ENCODE measurements around the gene SCYGR1.
"Not testable (repeated sequence)": the region's sequence is repeated elsewhere in the genome, so short reads cannot be mapped to it uniquely, and the experiment has no call there.

The SCYGR1 gene, protein sequence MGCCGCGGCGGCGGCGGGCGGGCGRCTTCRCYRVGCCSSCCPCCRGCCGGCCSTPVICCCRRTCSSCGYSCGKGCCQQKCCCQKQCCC

DNA sequence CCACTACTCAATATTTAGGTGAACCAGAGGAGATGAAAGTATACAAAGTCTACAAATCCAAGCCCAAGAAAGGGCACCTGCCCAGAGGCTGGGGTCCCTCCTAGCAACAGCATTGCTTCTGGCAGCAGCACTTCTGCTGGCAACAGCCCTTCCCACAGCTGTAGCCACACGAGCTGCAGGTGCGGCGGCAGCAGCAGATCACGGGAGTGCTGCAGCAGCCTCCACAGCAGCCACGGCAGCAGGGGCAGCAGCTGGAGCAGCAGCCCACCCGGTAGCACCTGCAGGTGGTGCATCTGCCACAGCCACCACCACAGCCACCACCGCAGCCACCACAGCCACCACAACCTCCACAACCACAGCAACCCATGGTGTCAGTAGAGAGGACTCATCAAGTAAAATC is at the start of gene SCYGR1:
SCYGR1 (minus strand) TSS at position 367 of the 400 bp plus-strand sequence; CDS start at position 367, 0 bp downstream.
- FAIRE-seq; DNase-seq (ENCODE audit: insufficient read length, low spot score): not testable (repeated sequence)

DNA sequence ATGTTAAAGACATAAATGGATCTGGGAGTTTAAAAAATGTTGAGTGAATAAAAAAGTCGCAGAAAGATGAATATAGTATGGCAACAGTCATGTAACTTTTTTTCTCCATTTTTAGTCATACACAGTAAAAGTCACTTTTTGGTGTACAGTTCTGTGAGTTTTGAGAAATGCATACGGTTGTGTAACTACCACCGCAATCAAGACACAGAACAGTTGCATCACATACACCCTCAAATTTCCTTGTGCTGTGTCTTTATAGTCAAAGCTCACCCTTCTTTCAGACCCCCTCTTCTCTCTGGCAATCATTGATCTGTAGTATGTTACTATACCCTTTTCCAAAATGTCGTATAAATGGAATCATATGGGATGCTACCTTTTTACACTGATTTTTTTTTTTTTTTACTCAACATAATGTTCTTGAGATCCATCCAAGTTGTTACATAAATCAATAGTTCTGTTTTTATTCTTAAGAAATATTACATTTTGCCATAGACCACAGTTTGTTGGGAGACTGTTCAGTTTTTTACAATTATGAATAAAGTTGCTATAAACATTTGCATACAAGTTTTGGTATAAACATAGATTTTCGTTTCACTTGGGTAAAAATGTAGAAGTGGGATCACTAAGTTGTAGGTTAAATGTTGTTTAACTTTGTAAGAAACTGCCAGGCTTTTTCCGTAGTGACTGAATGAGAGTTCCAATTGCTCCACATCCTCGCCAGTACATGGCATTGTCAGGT is 48.9 kb upstream of the SCYGR1 start:
- no peak for FAIRE-seq
- DNase-seq (ENCODE audit: insufficient read length, low spot score): no peak

DNA sequence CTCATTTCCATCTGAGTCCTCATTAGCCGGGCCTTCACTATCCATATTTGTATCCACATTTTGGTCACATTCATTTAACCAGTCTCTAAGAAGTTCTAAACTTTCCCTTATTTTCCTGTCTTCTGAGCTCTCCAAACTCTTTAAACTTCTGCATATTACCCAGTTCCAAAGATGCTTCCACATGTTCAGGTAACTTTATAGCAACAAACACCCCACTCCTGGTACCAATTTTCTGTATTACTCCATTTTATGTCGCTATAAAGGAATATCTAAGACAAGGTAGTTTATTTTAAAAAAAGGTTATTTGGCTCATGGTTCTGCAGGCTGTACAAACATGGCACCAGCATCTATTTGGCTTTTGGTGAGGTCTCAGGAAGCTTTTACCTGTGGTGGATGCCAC is 45.4 kb upstream of the SCYGR1 start:
- no peak for FAIRE-seq
- DNase-seq (ENCODE audit: insufficient read length, low spot score): no peak

DNA sequence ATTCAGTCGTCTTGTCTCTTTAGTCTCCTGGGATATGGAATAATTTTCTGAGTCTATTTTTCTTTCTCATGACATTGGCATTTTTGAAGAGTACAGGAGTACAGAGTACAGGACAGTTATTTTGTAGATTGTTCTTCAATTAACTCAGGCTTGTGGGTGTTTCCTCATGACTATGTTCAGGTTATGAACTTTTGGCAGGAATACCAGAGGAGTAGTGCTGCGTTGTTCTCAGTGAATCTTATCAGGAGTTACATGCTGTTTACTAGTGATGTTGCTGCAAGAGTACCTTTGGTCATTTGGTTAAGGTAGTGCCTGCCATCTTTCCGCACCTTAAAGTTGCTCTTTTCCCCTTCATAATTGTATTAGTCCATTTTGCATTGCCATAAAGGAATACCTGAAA is 42.9 kb upstream of the SCYGR1 start:
- no peak for FAIRE-seq
- no peak for DNase-seq (ENCODE audit: insufficient read length, low spot score)

DNA sequence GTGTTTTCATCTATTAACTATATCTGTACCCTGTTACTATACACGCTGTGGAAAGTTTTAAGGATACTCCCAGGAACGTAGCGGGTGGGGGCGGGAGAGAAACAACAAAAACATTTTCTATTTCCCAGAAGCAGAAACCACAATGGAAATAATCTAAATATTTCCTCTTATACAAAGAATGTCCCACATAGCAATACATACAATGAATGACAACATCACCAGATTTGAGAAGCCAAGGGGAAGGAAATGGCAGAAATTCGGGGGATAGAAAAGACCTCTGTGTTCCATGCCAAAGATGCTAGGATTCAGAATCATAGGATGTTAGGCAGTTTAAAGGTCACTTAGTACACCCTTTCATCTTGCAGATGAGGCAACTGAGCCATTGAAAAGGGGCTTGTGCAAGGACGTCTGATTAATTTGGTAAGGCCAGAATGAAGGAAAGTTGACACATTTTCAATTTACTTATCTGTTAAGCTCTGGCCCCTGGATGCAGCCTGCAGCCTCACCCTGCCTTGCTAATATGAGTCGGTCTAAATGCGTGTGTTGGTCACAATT is 41.1 kb upstream of the SCYGR1 start:
- DNase-seq (ENCODE audit: insufficient read length, low spot score) (no peak), FAIRE-seq (no peak)

DNA sequence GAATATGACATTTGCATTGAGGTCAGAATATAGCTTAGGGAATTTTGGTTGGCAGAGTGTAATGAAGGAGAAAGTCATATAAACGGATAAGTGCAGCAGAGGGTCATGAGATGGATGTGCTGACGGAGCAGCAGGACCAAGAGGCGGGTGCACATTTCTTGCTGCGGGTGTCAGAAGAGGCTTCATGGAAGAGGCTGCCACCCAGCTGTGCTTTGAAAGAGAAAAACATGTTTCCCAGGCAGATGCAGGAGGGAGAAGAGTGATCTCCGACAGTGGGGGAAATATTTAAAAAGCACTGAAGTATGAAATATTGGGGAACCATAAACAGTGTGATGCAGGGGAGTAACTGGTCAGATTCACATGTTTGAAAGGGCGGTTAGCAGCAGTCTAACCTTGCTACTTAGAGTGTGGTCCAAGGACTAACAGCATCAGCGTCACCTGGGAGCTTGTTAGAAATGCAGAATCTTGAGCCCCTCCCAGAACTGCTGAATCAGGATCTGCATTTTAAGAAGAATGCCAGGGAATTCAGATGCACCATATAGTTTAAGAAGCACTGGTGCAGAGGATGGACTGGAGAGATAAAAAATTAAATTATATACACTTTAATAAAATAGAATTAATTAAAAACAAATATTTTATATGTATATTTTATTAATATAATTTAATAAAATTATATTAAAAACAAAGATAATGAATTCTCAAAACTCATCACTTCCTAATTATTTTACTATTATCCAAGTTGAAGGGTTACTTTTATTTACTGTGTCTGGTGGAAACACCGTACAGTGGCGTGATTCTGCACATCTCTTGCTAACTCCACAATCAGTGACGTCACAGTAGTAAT is 36.1 kb upstream of the SCYGR1 start:
- DNase-seq (ENCODE audit: insufficient read length, low spot score): no peak
- FAIRE-seq: no peak

DNA sequence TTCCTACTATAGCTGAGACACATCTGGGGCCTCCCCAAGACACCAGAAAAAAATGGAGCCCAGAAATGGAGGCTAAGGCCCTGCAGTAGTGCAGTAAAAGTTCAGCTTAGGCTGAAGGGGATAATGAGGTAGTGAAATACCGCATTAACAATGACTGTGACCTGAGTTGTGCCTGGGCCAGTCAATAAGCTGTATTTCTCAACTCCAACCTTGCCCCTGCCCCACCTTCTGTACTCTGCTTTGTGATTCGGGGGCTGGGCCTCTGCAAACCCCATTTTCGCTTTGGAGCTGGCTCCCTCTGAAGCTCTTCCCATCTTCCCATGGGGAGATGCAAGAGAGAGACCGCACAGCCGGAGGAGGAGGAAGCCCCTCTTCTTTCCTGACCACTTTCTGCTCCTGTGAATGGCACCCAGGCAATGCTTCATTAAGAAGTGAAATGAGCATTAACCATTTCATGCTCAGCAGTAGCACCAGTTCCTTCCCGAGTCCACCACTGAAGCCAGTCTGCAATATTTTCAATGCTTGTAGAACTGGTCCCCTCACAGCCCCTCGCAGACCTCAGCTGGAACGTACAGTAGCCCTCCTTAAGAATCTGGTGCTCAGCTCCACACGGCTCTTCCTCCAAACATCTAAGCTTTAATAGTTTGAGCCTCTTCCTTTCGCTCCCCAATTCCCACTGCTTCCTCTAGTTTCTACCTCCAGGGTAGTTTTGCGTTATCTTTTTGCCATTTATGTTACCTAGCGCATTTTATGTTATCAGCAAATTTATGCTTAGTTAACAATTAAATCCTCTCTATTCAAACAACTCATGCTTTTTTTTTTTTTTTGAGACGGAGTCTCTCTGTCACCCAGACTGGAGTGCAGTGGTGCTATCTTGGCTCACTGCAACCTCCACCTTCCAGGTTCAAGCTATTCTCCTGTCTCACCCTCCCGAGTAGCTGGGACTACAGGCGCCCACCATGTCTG is 32.6 kb upstream of the SCYGR1 start:
- FAIRE-seq: no peak

DNA sequence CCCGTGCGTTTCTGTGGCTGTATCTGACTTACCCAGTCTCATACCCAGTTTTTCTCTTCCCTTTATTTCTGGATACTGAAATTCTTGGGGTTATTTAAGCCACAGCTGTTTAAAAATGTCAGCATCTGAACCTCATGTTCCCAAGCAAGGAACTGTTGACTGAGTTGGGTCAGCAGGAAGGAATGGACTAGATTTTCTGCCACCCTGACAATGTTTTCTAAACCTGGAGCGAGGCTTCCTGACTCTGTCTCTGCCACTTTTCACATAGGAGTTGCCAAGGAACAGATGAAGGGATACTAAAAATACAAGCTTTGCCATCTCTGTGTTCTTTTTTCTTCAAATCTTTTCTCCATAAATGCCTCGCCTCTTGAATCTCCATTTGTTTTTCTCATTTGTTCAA is 29.0 kb upstream of the SCYGR1 start:
- DNase-seq (ENCODE audit: insufficient read length, low spot score): no peak
- no peak for FAIRE-seq

More for the DNA sequence above, 32.6 kb upstream of the SCYGR1 start:
- DNase-seq (ENCODE audit: insufficient read length, low spot score): no peak

DNA sequence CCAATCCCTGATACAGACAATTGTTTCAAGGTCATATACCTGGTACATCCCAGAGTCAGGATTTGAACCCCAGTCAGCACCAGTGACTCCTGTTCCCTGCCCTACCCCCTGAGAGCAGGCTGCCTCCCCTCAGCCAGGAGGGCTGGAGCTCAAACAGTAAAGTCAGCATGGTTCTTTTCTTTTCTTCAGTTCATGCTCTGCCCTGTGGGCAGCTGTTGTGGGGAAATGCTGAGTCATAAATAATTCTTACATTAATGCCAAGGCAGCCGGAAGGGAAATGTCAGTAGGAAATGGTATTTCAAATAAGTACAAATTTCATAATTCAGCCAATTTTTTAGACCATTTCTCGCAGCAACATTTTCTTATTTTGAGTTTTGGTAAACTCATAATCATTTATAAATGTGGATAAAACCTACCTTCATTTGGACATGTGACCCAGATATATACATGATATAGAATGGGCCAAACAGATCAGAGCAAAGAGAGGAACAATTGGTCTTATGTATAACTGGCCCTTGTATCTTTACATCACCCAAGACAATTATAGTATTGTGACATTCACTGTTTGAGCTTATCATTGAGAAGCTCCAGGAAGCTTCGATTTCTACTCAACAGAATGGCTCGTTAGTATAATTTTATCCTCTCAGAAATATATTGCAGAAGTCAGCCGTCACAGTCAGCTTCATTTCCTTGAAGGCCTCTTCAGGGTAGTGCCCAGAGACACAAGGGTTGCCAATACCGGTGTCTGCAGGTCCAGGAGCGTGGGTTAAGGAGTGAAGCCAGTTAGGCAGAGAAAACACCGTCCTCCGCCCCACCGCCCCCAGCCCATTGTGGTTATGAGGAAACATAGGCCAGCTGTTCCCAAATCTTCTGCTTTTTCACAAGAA is 28.0 kb upstream of the SCYGR1 start:
- peak; percentile 73 for DNase-seq (ENCODE audit: insufficient read length, low spot score)
- FAIRE-seq: no peak

DNA sequence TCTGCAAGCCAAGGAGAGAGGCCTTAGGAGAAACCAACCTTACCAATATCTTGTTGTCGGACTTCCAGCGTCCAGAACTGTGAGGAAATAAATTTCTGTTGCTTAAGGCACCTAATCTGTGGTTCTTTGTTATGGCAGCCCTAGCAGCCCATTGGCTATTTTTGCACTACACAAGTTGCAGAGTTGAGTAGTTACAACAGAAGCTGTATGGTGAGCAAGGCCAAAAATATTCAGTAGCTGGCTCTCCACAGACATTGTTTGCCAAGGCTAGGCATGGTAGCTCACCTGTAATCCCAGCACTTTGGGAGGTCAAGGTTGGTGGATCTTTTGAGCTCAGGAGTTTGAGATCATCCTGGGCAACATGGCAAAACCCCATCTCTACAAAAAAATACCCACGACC is 27.1 kb upstream of the SCYGR1 start:
- DNase-seq (ENCODE audit: insufficient read length, low spot score) (no peak), FAIRE-seq (no peak)

DNA sequence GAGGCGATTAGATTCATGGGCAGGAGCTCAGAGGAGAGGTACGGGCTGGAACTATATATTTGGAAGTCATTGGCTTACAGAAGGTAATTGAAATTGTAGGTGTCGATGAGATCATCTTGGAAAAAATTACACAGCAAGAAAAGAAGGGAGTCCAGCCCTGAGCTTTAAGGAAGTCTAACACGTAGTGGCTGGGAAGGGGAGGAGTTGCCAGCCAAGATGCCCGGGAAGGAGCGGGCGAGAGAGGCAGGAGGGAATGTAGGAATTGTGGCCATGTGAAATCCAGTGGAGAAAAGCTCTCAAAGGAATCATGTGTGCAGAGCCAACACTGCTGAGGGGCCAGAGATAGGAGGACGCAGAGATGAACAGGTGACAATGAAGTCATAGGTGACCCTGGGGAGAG is 25.6 kb upstream of the SCYGR1 start:
- FAIRE-seq: no peak
- DNase-seq (ENCODE audit: insufficient read length, low spot score): no peak

DNA sequence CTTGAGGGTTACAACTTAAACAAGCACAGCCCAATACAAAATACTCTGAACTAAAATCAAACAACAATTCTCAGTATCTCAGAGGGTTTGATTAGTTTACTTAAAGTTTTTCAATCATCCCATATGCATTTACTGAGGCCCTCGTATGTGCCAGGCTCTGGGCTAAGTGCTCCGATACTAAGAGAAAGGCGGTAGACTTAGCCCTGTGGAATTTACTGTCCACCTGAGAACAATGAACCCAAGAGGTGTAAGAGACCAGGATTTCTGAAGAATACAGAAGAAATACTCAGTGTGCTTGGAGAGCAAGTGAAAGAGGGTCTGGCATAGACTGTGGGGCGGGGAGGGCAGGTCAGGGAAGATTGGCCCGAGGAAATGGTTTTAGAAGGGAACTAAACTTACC is 25.1 kb upstream of the SCYGR1 start:
- FAIRE-seq (no peak), DNase-seq (ENCODE audit: insufficient read length, low spot score) (no peak)

DNA sequence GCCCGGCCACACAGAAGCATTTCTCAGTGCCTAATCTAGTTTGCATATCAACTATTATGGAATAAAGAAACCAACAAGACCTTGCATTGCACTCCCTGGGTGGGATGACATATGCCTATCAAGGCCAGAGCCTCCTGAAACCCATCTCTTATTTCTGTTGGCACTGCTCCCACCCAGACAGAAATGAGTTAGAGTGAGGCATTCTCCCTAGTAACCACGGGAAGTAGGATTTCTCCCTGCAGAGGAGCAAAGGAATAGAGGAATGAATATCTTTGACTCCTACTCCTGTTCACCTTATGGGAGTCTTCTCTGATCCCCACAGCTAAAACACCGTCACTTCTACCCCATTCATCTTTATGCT is 24.2 kb upstream of the SCYGR1 start:
- FAIRE-seq (no peak), DNase-seq (ENCODE audit: insufficient read length, low spot score) (no peak)

DNA sequence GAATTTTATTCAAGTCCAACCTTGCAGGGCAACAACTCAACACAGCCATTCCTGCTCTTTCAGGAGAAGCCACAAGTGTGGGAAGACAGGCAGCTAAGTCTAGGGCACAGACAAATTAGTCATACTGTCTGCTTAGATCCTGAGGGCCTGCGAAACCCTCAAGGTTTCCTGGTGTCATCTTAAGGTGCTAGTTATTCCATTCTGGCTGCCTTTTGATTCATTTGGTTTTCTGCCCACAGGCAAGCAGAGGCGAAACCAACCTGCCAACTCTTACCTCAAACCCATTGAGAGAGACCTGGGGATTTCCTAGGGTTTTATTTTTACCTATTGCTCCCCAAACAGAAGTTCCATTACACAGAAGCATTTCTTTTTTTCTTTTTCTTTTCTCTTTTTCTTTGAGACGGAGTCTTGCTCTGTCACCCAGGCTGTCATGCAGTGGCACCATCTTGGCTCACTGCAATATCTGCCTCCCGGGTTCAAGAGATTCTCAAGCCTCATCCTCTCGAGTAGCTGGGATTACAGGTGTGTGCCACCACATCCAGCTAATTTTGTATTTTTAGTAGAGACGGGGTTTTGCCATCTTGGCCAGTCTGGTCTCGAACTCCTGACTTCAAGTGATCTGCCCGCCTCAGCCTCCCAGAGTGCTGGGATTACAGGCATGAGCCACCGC is 23.7 kb upstream of the SCYGR1 start:
- DNase-seq (ENCODE audit: insufficient read length, low spot score) (no peak), FAIRE-seq (no peak)

DNA sequence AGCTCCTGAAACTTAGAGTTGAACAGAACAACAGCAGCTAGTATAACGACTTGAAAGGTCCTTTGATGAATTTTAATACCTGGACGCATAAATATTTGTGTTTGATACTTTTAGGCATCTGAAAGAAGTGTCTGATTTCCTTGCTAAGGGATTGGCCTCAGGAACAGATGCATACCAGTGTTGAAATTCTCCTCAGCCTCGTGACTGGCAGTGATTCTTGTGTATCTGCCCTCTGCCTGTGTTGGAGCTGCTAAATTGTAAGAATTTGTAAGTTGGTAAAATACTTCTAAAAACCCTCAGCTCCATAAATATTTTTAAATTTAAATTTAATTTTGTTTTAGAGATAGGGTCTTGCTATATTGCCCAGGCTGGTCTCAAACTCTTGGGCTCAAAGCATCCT is 22.4 kb upstream of the SCYGR1 start:
- DNase-seq (ENCODE audit: insufficient read length, low spot score) (no peak), FAIRE-seq (no peak)

DNA sequence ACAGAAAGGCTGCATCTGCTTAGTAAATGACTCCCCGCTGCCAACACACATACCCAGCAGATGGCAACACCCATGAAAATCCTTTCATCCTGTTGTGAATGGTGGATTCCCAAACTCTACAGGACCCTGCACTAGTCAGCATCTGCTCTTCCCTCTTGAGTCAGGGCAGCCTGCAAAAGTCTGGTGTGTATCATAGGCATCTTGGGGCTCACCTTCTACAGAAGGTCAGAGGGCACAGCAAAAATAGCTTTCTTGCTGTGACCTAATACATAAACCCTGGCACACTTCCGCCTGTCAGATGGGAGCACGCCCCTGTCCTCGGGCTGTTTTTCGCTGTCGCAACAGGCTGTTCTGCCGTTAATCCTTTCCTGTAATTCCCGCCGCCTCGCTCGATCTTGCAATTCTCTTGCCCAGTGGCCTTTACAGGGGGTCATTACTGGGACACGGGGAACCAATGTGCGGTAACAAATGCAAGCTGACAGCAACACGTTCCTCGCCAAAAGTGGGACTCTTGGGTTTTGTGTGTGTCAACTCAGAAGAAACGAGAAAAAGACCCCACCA is 19.9 kb upstream of the SCYGR1 start:
- no peak for FAIRE-seq

DNA sequence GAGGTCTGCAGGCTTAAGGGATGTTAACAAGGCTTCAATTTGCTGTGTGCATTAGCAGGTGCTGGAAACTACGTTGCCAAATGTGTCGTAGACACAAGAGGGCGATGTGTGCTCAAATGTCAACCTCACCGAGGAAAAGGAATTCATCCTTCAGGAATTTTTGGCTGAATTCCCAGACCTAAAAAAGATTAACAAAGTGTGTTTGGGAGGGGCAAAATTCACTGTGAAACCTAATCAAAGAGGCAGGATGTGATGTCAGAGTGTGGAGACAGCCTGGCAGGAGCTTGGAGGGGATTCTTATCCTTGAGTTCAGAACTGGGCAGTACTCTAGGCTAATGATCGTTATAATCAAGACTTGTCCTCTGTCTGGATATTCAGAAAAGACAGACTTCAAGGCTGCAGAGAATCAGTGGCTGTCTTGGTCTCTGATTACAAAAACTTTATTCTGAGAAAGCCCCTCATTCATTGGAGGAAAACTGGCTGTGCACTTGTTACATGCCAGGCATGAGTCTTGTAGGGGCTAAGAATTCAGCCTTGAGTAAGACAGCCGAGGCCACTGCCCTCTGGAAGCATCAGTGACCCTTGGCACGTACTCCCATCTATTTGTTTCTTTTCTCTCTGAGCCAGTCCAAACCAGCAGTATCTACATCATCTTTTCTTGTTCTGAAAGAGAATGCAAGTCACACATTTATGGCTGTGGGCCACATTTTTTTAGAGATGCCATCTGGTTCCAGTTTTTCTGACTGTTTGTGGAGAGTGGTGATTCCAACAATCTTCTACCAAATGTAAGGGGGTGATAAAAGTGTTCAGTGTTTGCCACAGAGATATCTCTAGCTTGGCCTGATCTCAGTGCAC is 18.7 kb upstream of the SCYGR1 start:
- FAIRE-seq (peak; percentile 46), DNase-seq (ENCODE audit: insufficient read length, low spot score) (peak; percentile 90)

More for the DNA sequence above, 19.9 kb upstream of the SCYGR1 start:
- DNase-seq (ENCODE audit: insufficient read length, low spot score): no peak
